HG03442 (cell line): ENCODE data around the gene NOL8.

ENCODE experiments used
- ATAC-seq: cut with Tn5 transposase; IDR thresholded peaks from one replicate; pipeline ENCODE4 v1.9.1; 2021; ENCODE audit warnings: mild to moderate bottlenecking, moderate library complexity; ENCODE audit not compliant: unreplicated experiment

NOL8 gene

DNA sequence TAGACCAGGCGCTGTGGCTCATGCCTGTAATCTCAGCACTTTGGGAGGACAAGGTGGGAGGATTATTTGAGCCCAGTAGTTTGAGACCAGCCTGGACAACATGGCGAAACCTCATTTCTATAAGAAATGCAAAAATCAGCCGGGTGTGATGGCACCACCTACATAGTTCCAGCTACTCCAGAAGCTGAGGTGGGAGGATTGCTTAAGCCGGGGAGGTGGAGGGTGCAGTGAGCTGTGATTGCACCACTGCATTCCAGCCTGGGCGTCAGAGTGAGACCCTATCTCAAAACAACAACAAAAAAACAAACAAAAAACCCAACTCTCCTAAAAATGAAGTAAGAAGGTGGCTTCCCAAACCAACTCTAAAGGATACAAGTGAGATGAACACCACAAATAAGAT, 54.6 kb downstream of the NOL8 start:
- no peak for ATAC-seq

DNA sequence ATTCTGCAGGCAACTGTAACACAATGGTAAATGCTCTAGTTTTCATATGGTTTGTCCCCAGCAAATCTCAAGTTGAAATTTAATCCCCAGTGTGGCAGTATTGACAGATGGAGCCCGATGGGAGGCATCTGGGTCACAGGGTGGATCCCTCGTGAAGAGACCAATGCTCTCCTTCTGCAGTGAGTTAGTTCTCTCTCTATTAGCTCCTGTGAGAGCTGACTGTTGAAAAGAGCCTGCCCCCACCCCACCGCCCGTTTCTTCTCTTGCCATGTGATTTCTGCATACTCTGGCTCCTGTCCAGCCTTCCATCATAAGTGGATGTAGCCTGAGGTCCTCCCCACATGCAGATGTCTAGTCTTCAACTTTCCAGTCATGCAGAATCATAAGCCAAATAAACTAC, 58.7 kb downstream of the NOL8 start:
- no peak for ATAC-seq

DNA sequence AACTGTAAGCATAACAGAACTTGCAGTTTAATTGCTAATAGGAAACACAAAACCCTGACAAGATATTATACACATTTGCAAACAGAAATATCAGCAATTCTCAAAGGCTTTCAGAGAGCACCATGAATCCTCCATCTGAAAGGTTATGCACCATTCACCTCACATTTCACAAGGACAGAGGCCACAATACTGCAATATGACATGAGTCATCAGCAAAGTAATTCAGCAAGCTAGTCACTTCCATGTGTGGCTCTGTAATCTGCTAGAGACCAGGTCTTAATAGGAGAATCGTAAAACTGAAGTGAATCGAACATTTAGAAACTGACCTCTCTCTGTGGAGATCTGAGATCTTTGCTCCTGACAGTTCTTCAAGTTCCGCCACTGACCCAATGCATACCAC, 60.0 kb downstream of the NOL8 start:
- ATAC-seq = no peak

DNA sequence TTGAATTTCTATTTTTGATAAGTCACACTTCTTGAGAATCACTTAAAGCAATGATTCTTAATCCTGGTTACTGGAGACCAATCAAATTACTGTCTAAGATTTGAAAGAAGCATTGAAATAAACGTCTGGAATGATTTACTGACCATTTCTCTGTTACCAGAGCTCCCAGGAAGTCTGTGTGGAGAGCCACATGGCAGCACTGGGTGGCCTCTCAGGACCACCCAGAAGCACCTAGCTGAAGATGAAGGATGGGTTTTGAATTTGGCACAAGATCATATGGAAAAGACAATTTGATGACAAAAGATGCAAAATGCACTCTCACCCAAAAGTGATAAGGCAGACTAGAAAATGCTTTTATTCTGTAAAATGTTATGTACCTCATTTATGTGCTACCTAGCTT, 62.0 kb downstream of the NOL8 start:
- ATAC-seq = no peak

DNA sequence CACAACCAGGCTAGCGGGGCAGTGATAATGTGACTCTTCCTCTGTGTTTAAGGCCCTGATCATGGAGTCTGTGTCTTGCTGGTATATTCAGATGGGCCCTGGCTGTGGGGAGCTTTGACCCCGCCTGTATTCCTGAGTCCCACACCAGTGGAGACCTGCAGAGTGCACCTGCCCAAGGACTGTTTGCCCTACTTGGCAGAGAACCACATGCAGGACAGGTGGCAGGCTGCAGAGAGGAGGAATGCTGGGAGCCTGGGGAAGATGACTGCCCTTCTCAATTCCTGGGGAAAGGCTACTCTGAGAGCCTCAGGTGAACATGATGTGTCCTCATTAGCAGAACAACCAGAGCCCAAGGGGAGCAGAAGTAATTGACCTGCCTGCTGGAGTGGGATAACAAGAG, 67.8 kb downstream of the NOL8 start:
- no peak for ATAC-seq

DNA sequence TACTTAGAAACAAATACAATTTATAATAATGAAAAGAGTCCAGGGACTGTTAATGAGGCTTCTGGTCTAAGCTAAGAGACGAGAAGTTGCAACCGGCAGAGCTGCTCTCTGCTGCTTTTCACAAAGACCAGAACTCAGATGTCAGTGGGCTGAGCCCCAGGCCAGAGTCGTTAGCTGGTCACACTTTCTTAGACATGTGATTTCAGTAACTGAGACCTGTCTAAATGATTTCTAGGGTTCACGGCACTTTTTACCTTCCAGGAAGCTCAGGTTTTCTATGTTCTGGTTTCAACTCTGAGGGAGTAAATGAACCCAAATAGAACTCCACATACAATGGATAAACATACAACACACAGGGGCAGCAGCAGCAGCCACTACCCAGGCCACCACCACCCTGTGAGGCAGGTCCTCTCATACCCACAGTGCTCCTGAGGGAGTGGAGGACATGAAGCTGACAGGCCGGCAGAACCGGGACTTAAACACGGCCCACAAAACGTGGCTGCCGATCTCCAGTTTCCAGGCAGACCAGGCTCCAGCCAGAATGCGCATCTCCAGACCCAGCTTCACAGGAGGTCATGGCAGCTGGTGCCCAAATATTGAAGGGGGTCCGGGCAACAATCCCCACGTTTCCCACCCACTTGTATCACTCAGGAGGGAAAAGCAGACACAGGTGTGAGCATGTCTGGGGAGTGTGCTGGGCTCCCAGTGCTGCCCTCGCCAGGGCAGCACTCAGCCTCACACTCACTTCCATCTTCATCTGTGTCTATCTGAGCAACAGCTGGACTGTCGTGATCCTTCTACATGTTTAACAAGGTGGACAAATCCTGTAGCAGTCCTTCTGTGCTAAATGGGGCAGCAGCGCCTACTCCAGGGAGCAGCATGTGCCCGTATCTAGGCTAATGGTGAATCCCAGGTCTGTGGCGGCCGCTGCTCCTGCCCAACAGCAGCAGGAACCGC, 70.5 kb downstream of the NOL8 start:
- ATAC-seq = no peak

DNA sequence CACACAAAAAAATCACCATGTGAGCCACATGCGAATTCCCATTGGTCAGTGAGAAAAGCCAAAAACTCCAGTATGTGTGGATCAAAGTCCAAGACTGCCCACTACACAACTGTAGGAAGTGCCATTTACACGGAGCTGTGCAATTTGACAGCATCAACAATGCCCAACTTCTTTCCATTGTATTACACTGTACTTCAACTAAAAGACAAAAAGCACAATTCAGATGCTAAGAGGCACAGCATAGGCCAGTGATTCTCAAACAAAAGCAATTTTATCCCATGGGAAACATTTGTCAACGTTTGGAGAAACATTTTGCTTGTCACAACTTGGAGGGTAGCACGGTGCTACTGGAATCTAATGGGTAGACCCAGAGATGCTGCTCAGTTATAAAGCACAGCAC, 71.5 kb downstream of the NOL8 start:
- no peak for ATAC-seq

DNA sequence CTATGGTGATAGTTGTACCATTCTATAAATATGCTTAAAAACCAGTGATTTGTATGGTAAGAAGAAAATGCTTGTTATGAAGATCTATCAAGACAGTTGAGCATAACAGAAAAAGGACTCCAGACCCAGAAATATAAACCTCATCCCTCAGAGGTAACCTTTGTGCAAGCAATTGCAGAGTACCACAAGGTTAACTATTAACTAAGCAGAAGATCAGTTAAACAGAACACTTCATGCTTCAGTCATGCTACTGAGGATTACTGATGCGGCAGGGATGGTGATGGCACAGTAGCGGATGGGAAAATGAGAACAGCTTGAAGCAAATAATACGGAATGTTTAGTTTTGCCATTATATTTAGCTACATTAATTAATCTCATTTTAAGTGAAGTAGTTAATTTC, 77.2 kb downstream of the NOL8 start:
- ATAC-seq = no peak
